ENCODE data around the gene ATAD3A.
"Not testable (repeated sequence)": the region's sequence is repeated elsewhere in the genome, so short reads cannot be mapped to it uniquely, and the experiment has no call there.

ATAD3A gene

GRCh38 chr1:1491601-1492000 is 20.4 kb upstream of the ATAD3A start:
- Histone ChIP-seq H3K27ac (ENCODE audit: low read depth, low read length) (no peak overlapping the region), H3K27me3 (ENCODE audit: control insufficient read depth in 1 of 2, insufficient read depth in 2 of 2, low read length in 2 of 2) (no peaks in the 10 kb centered on the region), H3K9ac (ENCODE audit: low read length) (no peak overlapping the region), H3K9me3 (ENCODE audit: low read length) (no peaks in the 10 kb centered on the region), H3K36me3 (ENCODE audit: insufficient read depth, low read length) (peaks cover 28% of the 10 kb centered on the region), H3K4me1 (ENCODE audit: insufficient read depth, low read length) (no peaks in the 10 kb centered on the region), H3K4me3 (ENCODE audit: low read depth in 1 of 2, low read length in 2 of 2) (no peak overlapping the region)

GRCh38 chr1:1494311-1494710 is 17.7 kb upstream of the ATAD3A start:
- not testable (repeated sequence) for H3K4me3 ChIP-seq (ENCODE audit: low read depth in 1 of 2, low read length in 2 of 2); H3K4me1 ChIP-seq (ENCODE audit: insufficient read depth, low read length); H3K27ac ChIP-seq (ENCODE audit: low read depth, low read length); H3K27me3 ChIP-seq (ENCODE audit: control insufficient read depth in 1 of 2, insufficient read depth in 2 of 2, low read length in 2 of 2); H3K9me3 ChIP-seq (ENCODE audit: low read length); H3K9ac ChIP-seq (ENCODE audit: low read length)
- H3K36me3 ChIP-seq (ENCODE audit: insufficient read depth, low read length), result peaks cover 17% of the 10 kb centered on the region

- not testable (repeated sequence) for H3K4me3 ChIP-seq (ENCODE audit: low read depth in 1 of 2, low read length in 2 of 2); H3K27me3 ChIP-seq (ENCODE audit: control insufficient read depth in 1 of 2, insufficient read depth in 2 of 2, low read length in 2 of 2); H3K4me1 ChIP-seq (ENCODE audit: insufficient read depth, low read length); H3K27ac ChIP-seq (ENCODE audit: low read depth, low read length); H3K9ac ChIP-seq (ENCODE audit: low read length); H3K9me3 ChIP-seq (ENCODE audit: low read length)
- peaks cover 13% of the 10 kb centered on the region for H3K36me3 ChIP-seq (ENCODE audit: insufficient read depth, low read length)
Measured at GRCh38 chr1:1495461-1495975, 16.4 kb upstream of the ATAD3A start.

- not testable (repeated sequence) for H3K4me3 ChIP-seq (ENCODE audit: low read depth in 1 of 2, low read length in 2 of 2); H3K27ac ChIP-seq (ENCODE audit: low read depth, low read length); H3K4me1 ChIP-seq (ENCODE audit: insufficient read depth, low read length); H3K9ac ChIP-seq (ENCODE audit: low read length); H3K36me3 ChIP-seq (ENCODE audit: insufficient read depth, low read length); H3K27me3 ChIP-seq (ENCODE audit: control insufficient read depth in 1 of 2, insufficient read depth in 2 of 2, low read length in 2 of 2); H3K9me3 ChIP-seq (ENCODE audit: low read length)
Measured at GRCh38 chr1:1504777-1505365, 7.1 kb upstream of the ATAD3A start.

- not testable (repeated sequence) for H3K27me3 ChIP-seq (ENCODE audit: control insufficient read depth in 1 of 2, insufficient read depth in 2 of 2, low read length in 2 of 2); H3K27ac ChIP-seq (ENCODE audit: low read depth, low read length); H3K36me3 ChIP-seq (ENCODE audit: insufficient read depth, low read length); H3K4me1 ChIP-seq (ENCODE audit: insufficient read depth, low read length); H3K9me3 ChIP-seq (ENCODE audit: low read length); H3K9ac ChIP-seq (ENCODE audit: low read length); H3K4me3 ChIP-seq (ENCODE audit: low read depth in 1 of 2, low read length in 2 of 2)
Measured at GRCh38 chr1:1505366-1505798, 6.6 kb upstream of the ATAD3A start.

GRCh38 chr1:1505801-1506200 is 6.2 kb upstream of the ATAD3A start:
- H3K27ac ChIP-seq (ENCODE audit: low read depth, low read length); H3K4me3 ChIP-seq (ENCODE audit: low read depth in 1 of 2, low read length in 2 of 2); H3K9ac ChIP-seq (ENCODE audit: low read length); H3K9me3 ChIP-seq (ENCODE audit: low read length); H3K36me3 ChIP-seq (ENCODE audit: insufficient read depth, low read length); H3K27me3 ChIP-seq (ENCODE audit: control insufficient read depth in 1 of 2, insufficient read depth in 2 of 2, low read length in 2 of 2); H3K4me1 ChIP-seq (ENCODE audit: insufficient read depth, low read length): not testable (repeated sequence)

- Histone ChIP-seq H3K9me3 (ENCODE audit: low read length) (no peaks in the 10 kb centered on the region), H3K4me3 (ENCODE audit: low read depth in 1 of 2, low read length in 2 of 2) (no peak overlapping the region), H3K27ac (ENCODE audit: low read depth, low read length) (no peak overlapping the region)
Measured at GRCh38 chr1:1507305-1507704, 4.7 kb upstream of the ATAD3A start.

GRCh38 chr1:1508775-1509464 is 3.0 kb upstream of the ATAD3A start:
- not testable (repeated sequence) for H3K4me1 ChIP-seq (ENCODE audit: insufficient read depth, low read length); H3K27me3 ChIP-seq (ENCODE audit: control insufficient read depth in 1 of 2, insufficient read depth in 2 of 2, low read length in 2 of 2); H3K9ac ChIP-seq (ENCODE audit: low read length); H3K4me3 ChIP-seq (ENCODE audit: low read depth in 1 of 2, low read length in 2 of 2); H3K27ac ChIP-seq (ENCODE audit: low read depth, low read length); H3K9me3 ChIP-seq (ENCODE audit: low read length); H3K36me3 ChIP-seq (ENCODE audit: insufficient read depth, low read length)

More at GRCh38 chr1:1507305-1507704, 4.7 kb upstream of the ATAD3A start:
- Histone ChIP-seq H3K36me3 (ENCODE audit: insufficient read depth, low read length) (no peaks in the 10 kb centered on the region), H3K27me3 (ENCODE audit: control insufficient read depth in 1 of 2, insufficient read depth in 2 of 2, low read length in 2 of 2) (no peaks in the 10 kb centered on the region), H3K9ac (ENCODE audit: low read length) (no peak overlapping the region), H3K4me1 (ENCODE audit: insufficient read depth, low read length) (peaks cover 7% of the 10 kb centered on the region)

GRCh38 chr1:1509465-1509850 is 2.5 kb upstream of the ATAD3A start:
- not testable (repeated sequence) for H3K27ac ChIP-seq (ENCODE audit: low read depth, low read length); H3K4me3 ChIP-seq (ENCODE audit: low read depth in 1 of 2, low read length in 2 of 2); H3K27me3 ChIP-seq (ENCODE audit: control insufficient read depth in 1 of 2, insufficient read depth in 2 of 2, low read length in 2 of 2); H3K9ac ChIP-seq (ENCODE audit: low read length); H3K4me1 ChIP-seq (ENCODE audit: insufficient read depth, low read length); H3K9me3 ChIP-seq (ENCODE audit: low read length); H3K36me3 ChIP-seq (ENCODE audit: insufficient read depth, low read length)

- Histone ChIP-seq H3K4me1 (ENCODE audit: insufficient read depth, low read length) (peaks cover 7% of the 10 kb centered on the region), H3K36me3 (ENCODE audit: insufficient read depth, low read length) (no peaks in the 10 kb centered on the region), H3K4me3 (ENCODE audit: low read depth in 1 of 2, low read length in 2 of 2) (peak overlapping the region; percentile 79 to 81), H3K27me3 (ENCODE audit: control insufficient read depth in 1 of 2, insufficient read depth in 2 of 2, low read length in 2 of 2) (no peaks in the 10 kb centered on the region), H3K9ac (ENCODE audit: low read length) (peak overlapping the region; percentile 78), H3K27ac (ENCODE audit: low read depth, low read length) (peak overlapping the region; percentile 88), H3K9me3 (ENCODE audit: low read length) (no peaks in the 10 kb centered on the region)
Measured at GRCh38 chr1:1510912-1511532, 940 bp upstream of the ATAD3A start.

- H3K27me3 ChIP-seq (ENCODE audit: control insufficient read depth in 1 of 2, insufficient read depth in 2 of 2, low read length in 2 of 2); H3K9ac ChIP-seq (ENCODE audit: low read length); H3K4me3 ChIP-seq (ENCODE audit: low read depth in 1 of 2, low read length in 2 of 2); H3K9me3 ChIP-seq (ENCODE audit: low read length); H3K36me3 ChIP-seq (ENCODE audit: insufficient read depth, low read length); H3K4me1 ChIP-seq (ENCODE audit: insufficient read depth, low read length); H3K27ac ChIP-seq (ENCODE audit: low read depth, low read length): not testable (repeated sequence)
Measured at GRCh38 chr1:1512425-1512824, 463 bp downstream of the ATAD3A start.

GRCh38 chr1:1513675-1514074 is 1.7 kb downstream of the ATAD3A start:
- not testable (repeated sequence) for H3K9ac ChIP-seq (ENCODE audit: low read length); H3K9me3 ChIP-seq (ENCODE audit: low read length); H3K27me3 ChIP-seq (ENCODE audit: control insufficient read depth in 1 of 2, insufficient read depth in 2 of 2, low read length in 2 of 2); H3K36me3 ChIP-seq (ENCODE audit: insufficient read depth, low read length); H3K27ac ChIP-seq (ENCODE audit: low read depth, low read length); H3K4me3 ChIP-seq (ENCODE audit: low read depth in 1 of 2, low read length in 2 of 2); H3K4me1 ChIP-seq (ENCODE audit: insufficient read depth, low read length)

All from muscle layer of colon (tissue), 2 donors.